OCI-M2 (cell line): Measurements from ENCODE around the gene B3GALT6.

ENCODE experiments used
- DNase-seq: peaks from one replicate; lab custom pipeline; 2025; ENCODE audit not compliant: unreplicated experiment; lab: John Stamatoyannopoulos, UW

Gene B3GALT6

DNA sequence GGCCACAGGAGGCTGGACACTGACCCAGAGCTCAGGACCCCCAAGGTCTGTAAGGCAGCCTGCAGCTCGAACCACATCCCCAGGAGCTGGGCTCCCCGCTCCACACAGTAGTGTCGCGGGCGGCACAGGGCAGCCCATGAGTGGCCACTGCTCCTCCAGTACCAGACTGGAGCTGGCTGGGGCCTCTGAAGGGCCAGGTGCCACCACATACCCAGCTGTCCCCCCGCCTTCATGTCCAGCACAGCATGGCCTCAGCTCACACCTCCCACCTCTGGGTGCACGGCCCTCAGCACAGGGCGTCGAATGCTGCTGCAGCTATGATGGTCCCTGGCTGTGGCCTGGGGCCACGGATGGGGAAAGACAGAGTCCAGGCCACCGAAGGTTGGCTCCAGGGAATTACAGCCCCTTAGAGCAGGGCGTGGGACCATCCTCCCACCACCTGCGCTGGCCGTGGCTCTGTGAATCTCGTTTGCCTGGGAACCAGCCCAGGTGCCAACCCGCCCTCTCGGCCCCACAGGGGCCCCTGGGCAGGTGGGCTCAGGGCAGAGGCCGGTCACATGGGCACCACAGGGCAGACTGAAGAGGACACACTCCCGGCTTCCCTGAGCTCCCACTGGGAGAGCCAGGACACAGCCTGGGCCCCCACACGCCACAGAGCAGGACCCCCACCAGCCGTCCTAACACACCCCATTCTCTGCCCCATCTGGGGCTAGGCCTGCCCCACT, 16.0 kb upstream of the B3GALT6 start:
- no peak for DNase-seq

DNA sequence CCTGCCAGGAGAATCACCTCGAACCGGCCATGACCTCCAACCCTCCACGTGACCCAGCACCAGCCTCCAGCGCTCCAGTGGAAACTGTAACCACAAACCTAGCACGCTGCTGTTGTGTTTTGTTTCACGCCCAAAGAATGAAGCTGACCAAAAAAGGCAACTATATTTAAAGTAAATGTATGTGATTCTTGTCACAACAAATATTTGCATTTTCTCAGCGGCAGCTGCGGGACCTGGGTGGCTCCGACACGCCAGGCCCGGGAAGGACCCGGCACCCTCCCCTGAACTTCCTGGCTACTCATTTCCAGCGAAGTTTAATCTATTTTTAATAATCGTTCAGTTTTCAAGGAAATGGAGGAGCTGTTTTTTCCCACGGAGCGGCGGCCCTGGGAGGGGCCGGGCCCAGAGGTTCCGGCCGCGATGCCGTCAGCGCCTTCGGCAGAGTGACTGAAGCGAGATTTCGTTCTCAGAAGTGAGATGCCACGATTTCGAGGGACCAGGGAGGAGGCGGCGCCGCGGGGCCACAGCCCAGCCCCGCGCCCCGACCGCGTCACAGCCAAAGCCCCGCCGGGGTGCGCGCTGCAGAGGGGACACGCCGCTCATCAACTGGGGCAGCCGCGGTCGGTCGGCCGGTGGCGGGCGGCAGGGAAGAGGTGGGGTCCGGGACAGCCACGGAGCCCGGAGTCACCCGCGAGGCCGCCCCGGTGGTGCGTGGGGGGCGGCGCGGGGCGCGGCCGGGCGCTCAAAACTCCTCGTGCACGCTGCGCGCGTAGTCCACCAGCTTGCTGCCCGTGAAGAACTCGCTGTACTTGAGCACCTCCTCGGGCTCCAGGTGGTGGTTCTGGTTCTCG, 15.0 kb upstream of the B3GALT6 start:
- no peak for DNase-seq

DNA sequence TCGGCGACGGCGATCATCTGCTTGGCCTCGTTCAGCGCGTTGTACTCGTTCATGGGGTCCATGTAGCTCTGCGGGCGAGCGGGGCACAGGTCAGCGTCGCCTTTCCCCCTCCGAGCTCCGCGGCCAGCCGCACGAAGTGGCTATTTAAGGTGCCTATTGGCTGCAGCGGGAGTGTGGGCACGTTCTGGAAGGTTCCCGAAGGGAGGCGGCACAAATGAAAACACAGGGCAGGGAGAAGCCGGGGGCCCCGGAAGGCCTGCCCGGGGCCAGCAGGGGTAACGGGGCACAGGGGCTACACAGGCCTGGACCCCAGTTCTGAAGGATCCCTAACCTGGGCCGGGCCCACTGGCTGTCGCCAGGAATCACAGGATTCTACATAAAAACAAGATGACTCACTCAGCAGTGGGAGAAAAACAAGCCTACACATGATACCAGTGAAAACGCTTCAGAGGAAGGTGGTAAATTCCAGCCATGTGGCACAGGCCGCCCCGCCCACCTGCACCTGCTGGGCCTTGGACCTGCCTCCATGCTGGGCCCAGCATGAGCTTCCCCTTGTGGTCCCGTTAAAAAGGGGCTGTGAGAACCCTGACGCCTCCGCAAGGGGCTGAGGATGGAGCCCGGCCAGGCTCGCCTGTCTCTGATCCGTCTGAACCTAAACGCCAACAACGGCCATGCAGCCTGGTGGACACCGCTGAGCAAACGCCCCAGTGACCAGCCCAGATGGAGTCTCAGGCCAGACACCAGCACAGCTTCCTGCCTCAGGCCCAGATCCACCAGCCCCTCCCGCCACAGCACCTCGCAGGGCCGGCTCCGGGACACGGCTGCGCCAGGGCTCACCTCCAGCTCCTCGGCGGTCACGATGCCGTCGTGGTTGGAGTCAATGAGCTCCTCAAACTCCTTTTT, 14.2 kb upstream of the B3GALT6 start:
- DNase-seq: no peak

DNA sequence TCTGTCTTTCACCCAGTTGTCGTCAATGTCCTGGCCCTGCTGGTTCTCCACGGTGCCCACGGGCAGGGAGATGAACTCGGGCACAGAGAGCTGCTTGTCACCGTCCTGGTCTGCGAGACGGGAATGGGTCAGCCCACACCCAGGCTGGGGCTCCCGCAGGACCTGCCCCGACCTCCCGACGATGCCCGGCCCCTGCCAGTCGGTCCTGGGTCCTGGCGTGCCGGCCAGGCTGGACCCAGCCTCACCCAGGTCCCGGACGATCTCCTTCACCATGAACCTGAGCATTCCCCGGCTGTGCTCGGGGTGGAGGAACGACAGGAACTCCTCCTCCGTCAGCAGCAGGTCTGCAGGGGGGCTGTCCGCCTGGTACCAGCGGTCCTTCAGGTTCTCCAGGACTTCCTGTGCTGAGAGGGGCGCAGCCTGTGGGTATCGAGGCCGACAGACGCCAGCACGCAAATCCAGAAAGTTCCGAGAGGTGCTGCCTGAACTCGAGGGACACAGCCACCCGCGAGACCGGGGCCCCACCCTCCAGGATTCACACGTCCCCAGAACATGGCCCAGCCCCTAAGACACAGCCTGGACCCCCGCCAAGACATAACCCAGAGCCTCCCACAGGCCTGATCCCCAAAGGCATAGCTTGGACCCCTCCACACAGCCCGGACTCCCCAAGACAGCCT, 13.4 kb upstream of the B3GALT6 start:
- no peak for DNase-seq

DNA sequence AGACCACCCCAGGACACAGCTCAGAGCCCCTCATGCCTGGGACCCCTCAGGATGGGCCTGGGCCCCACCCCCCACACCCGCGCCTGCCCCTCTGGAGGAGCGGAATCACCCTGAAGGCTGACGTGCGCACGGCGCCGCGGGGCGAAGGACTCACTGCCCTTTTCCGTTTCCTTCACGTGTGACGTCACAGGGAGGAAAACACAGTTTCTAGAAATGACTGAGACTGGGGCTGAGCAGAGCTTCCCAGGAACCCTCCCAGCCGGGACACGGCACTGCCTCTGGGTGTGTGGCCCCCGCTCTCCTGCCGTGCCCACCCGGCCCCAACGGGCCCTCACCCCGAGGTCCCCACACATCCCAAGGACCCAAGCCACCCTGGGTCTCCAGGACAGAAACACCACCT, 12.7 kb upstream of the B3GALT6 start:
- DNase-seq: no peak

DNA sequence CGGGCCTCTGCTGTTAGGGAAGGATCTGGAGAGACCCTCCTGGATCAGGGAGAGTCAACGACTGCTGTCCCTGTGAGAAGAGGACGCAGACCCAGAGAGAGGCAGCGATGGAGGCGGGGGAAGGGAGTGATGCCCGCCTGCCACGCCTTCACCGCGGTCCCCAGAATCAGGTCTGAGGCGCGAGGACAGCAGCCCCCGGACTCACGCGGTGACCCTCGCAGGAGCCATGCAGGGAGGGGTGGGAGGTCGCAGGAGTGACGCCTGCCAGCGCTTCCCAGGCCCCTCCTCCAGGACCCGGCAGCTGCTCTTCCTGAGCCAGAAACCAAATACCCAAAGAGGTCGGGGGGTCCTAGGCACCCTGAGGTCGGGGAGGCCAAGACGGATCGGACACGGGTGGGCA, 11.8 kb upstream of the B3GALT6 start:
- DNase-seq: no peak

DNA sequence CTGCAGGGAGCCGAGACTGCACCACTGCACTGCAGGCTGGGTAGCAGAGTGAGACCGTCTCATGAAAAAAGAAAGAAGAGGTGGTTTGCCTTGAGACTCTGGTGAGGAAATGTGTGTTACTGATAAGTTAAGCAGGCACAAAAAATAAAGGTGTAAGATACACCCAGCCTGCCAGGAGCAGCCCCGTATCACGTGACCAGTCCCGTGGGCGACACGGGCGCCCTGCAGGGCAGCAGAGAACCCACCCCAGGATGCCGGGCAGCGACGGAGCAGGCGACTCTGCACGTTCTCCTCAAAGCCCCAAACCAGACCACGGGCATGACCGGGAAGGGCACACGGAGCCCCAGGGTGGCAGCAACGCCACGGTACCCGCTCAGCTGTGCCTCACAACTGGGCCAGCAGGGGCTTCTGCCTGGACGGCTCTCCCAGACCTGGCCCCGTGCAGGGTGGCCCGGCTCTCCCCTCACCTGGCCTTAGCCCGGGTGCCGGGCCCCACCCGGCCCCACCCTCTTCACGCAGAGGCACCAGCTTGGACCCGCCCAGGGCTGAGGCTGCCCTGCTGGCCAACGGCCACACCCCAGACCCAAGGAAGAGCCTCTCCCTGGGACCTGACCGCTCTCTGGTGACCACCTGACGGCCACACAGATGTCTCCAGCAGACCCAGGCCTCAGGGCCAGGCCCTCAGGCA, 10.0 kb upstream of the B3GALT6 start:
- DNase-seq: no peak

DNA sequence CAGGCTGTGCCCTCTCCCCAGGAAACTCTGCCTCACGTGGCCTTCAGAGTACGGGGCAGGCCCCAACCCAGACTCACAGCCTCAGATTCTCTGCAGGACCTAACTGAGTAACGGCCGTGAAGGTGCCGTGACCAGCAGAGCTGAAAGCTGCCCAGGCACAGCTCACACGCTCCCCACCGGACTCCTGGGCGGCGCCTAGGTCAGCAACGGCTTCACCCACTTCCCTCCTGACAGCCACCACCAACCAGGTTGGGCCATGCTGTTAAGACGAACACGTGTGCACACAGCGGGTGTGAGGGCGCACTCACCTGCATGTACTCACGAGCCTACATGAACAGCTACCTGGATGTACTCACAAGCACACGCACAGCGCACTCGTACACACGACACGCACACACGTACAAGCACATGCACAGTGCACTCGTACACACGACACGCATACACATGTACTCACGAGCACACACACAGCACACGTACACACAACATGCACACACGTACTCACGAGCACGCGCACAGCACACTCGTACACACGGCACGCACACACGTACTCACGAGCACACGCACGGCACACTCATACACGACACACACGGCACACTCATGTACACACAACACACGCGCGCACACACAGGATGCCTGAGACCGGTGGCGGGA, 9.3 kb upstream of the B3GALT6 start:
- no peak for DNase-seq

DNA sequence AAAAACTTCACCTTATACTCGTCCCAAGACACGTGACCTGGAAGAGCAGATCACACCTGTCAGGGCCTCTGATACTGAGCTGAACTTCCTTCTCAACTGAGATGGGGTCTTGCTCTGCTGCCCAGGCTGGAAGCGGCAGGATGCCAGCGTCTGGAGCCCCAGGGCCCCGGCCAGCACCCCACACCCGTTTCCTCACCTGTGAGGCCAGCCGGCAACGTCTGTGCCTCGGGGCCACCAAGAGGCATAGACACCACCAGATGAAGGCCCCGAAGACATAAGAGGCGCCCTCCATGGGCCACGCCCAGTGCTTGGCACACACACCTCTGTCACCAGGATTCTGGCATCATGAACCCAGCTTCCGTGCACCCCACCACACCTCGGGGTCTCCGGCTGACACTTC, 8.7 kb upstream of the B3GALT6 start:
- DNase-seq: no peak

DNA sequence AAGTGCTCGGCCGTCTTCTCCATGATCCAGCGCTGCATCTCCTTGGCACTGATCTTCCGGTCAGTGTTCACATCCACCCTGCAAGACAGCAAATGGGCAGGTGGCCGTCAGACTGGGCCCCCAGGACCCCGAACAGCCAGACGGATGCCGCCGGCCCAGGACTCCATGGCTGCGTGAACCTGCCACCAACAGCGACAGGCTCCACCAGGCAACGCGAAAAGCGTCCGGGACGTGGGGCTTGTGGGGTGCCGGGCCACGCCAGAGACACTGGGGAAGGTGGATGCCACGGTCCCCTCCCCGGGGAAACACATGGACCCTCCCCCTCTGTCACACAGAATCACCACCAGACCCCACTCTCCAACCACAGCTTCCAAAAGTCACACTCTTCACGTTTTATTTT, 8.1 kb upstream of the B3GALT6 start:
- no peak for DNase-seq

DNA sequence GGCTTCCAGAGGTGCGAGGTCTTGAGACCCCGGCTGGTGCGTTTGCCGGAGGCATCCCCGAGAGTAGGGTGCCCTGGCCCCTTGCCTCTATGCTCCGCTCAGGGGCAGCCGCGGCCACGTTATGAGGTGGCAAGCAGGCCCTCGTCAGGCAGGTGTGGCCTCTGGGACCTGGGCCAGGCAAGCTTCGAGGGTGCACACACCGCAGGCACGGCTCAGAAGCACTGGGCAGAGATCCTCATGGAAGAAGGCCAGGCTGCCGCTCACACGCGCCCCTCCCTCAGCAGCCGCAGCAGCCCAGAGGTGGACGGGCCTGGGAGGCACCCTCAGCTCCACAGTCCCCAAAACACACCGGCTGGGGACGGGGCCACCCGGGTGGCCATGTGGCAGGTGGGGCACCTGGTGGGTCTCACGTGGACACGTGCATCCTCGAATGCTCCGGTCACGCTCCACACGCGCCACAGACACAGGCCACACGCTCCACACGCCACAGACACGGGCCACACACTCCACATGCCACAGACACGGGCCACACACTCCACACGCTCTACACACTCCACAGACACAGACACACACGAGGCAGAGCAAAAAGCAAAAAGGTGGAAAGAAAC, 6.7 kb upstream of the B3GALT6 start:
- DNase-seq: no peak

DNA sequence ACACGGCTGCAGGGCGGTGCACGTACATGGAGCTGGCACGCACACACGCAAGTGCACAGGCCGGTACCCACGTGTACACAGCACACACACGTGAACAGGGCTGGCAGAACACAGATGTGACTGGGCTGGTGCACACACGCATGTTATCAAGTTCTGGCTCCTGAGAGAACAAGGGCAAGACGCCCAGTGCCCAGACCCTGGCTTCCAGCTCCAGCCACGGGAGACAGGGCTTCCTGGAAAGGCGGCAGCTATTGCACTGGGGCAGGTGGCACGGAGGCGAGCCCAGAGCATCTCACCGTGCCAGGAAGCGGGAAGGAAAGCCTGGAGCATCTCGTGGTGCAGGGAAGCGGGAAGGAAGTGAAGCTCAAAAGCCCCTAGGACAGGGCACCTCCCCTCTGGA, 6.1 kb upstream of the B3GALT6 start:
- no peak for DNase-seq

DNA sequence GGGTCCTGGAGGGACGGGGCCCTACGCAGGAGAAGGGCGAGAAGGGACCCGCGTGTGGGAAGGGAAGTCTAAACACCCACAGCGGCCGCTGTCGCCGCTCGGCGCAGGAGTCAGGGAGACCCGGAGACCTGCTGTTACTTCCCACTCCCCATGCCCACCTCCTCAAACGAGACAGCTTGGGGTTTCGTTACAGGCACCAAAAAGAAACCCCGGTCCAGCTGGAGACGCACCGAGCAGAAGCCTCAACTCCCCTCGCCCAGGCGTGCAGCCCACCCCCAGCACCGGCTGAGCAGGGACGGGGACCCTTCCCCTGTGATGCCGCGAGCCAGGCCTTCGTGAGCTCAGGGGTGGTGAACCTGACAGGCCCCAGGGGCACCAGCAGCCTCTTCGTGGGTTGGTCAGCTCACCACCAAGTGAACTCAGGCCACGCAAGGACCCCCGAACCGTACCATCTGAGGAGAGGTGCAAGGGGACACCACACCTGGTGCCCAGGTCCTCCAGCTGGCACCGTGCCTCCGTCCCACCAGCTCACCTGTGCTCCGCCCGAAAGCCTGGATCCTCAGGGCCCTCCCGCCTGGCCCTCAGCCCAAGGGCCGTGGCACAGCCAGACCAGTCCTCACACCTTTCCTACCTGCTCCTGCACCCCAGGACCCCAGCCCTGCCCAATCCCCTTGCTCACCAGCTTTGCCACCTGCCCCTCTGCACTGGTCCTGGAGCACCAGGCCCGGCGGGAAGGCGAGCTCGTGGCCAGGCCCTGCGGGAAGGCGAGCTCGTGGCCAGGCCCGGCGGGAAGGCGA, 5.3 kb upstream of the B3GALT6 start:
- no peak for DNase-seq

DNA sequence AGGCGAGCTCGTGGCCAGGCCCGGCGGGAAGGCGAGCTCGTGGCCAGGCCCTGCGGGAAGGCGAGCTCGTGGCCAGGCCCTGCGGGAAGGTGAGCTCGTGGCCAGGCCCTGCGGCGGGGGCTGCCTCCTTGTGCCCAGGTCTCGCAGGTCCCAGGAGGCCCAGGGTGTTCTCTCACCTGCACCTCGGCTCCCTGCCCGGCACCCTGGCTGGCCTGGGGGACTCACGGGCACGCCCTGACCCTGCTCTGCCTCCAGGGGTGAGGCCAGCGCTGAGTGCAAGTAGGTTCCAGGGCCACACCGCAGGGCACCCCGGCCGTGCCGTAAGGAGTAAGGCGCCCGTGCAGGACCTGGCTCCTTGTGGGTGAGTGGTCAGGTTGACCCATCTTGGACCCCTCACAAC, 4.7 kb upstream of the B3GALT6 start:
- no peak for DNase-seq

DNA sequence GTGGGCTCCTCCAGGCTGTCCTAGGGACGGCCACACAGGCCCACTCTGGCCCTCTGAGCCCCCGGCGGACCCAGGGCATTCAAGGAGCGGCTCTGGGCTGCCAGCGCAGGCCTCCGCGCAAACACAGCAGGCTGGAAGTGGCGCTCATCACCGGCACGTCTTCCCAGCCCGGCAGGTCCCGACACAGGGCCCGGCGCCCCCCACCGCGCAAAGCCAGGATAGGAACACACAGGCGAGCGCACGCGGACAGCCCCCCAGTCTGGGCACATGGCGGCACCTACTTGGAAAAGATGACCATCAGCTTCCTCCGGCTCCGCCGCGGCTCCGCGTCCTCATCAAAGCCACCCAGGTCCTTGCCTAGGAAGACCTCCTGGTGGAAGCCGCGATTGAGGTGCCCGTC, 3.9 kb upstream of the B3GALT6 start:
- no peak for DNase-seq

DNA sequence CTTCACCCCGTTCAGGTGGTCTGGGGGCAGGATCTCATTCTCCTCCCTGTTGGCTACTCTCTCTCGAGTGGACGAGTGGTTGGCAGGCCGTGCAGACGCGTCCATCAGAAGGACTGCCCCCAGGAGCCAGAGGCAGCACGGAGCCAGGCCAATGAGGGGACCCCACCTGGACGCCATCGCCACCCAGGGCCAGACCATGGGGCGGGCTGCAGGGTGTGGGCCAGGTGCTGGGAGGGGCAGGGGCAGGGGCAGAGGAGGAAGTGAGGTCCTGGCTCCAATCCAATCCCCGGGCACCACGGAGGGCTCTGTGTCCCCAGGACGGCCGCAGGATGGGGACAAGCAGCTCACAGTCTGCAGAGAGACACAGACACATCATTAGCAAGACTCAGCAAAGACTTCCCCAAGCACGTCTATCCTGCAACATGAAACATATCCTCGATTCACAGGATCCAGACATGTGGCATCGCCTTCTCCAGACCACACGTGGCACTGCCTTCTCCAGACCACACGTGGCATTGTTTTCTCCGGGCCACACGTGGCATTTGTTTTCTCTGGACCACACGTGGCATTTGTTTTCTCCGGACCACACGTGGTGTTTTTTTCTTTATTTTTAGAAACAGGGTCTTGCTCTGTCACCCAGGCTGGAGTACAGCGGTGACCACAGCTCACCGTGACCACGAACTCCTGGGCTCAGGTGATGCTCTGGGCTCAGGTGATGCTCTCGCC, 3.3 kb upstream of the B3GALT6 start:
- no peak for DNase-seq

DNA sequence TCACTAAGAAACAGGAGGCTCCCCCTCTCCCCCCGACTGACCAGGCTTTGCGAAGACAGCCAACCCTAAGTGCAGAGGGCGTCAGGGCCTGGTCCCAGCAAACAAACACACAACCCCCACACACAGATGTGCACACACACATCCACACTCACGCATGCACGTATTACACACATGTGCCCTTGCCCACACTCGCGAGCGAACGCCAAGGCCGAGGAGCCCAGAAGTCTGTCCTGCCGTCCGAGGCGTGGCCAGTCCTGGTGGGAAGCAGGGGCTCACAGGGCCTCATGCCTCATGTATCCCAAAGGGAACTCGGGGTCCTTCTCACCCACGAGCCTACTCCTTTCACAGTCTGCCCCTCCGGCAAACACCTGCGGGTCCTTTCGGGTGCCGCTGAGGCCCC, 2.3 kb upstream of the B3GALT6 start:
- DNase-seq: no peak
